ENCODE results near the gene MINAR2.
A peak's percentile ranks its signal among the peaks of the same experiment; 100 is the strongest.

MINAR2 gene

GRCh38 chr5:129747572-129748407, at the start of gene MINAR2:
TSS of gene MINAR2 (plus strand) at chr5:129748094. CDS start at chr5:129748191, 97 bp downstream.
- no peak for DNase-seq (ENCODE audit: low read depth in 3 of 3)

- no peak for DNase-seq (ENCODE audit: low read depth in 3 of 3)
Measured at GRCh38 chr5:129698661-129699060, 49.2 kb upstream of the MINAR2 start.

DNA sequence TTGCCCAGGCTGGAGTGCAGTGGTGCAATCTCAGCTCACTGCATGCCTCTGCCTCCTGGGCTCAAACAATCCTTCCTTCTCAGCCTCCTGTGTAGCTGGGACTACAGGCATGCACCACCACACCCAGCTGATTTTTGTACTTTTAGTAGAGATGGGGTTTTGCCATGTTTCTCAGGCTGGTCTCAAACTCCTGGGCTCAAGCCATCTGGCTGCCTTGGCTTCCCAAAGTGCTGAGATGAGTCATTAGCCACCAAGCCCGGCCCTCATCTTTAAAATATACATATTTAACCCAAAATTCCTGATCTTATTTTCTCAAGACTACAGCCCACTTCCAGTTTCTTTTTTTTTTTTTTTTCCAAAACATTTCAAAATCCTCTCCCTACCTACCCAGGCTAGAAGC, 31.7 kb upstream of the MINAR2 start:
- DNase-seq (ENCODE audit: low read depth in 3 of 3): no peak

- DNase-seq (ENCODE audit: low read depth in 3 of 3): no peak
Measured at GRCh38 chr5:129716651-129717050, 31.2 kb upstream of the MINAR2 start.

DNA sequence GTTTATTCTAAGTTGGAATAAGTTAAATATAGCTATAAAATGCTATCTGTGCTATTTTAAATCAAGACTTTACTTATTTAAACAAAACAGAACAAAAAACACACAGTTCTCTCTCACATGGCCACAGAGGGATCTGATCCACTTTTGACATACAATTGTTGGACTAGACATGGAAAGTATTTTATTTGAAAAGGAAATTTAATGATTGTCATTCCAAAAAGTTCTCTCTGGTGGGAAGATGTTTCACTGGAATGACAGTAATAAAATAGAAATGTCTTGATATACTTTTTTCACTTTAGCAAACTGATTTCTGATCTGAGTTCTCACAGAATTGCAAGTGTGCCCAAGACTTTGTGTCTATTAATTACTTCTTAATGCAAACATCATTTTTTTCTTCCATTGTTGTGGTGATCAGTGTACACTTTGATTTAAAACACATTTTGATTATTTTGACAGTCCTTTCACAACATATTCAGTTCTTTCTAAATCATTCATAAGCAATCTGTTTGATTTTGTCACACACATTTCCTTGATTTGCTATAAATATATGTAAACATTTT, 30.1 kb upstream of the MINAR2 start:
- no peak for DNase-seq (ENCODE audit: low read depth in 3 of 3)

DNA sequence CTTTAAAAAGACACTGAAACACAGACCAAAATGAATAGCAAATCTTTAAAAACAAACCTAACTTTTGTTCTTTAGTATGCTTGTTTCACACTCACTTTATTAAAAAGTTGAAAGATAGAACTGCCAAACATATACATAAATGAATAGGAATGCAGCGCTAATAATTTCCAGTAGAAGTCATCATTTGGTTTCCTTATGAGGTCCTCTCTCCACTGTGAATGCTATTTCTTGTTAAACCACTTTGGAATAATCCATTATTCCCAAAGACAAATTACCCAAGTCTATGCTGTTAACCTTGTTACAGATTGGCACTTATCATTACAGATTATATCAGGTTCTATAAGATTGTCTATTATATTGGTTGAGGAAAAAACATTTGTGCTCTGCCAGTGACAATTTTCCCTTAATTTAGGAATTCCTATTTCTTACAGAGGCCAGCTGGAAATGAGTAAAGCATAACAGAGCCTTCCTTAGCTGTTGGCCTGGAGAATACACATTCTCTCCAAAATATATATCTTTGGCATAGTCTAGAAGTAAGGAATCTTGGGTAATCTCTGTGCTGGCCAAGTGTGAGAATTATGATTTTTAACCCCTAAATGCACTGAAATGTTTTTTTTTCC, 29.3 kb upstream of the MINAR2 start:
- DNase-seq (ENCODE audit: low read depth in 3 of 3): no peak

DNA sequence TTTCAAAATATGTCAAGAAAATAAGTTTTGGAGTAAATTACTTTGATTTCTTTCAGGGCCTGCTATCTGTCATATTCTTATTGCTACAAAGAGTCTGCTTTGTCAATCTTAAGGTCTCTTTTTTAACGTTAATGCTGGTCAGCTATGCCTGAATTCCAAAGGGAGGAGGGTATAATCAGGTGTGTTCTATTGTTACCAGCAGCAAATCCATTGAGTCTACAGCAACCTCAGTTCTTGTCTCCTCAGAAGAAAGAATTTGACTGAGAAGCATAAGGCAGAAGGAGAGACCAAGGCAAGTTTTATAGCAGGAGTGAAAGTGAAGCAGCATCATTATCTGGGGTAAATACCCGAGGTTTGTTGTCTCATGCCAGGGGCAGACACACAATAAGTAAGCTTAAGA, 23.7 kb upstream of the MINAR2 start:
- DNase-seq (ENCODE audit: low read depth in 3 of 3): no peak

GRCh38 chr5:129724647-129725046, 23.2 kb upstream of the MINAR2 start:
- no peak for DNase-seq (ENCODE audit: low read depth in 3 of 3)

DNA sequence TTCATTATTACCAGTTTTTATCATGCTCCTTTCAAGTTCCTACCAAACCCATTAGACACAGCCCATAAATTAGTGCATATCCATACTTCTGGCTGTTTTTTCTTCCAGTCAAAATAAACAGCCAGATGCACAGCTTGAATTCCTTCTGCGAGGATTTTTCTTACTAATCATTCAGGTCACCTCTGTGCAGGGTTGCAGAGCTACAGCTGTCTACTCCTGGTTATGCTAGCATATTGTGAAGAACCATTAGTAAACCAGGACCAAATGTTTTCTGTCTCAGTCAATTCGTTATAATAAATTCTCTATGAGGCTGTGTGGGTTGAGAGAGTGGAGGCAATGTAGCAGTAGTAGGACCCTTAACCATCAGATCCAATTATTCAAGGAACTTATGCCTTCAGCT, 8.1 kb upstream of the MINAR2 start:
- DNase-seq (ENCODE audit: low read depth in 3 of 3): no peak

- no peak for DNase-seq (ENCODE audit: low read depth in 3 of 3)
Measured at GRCh38 chr5:129743541-129744187, 4.2 kb upstream of the MINAR2 start.

DNA sequence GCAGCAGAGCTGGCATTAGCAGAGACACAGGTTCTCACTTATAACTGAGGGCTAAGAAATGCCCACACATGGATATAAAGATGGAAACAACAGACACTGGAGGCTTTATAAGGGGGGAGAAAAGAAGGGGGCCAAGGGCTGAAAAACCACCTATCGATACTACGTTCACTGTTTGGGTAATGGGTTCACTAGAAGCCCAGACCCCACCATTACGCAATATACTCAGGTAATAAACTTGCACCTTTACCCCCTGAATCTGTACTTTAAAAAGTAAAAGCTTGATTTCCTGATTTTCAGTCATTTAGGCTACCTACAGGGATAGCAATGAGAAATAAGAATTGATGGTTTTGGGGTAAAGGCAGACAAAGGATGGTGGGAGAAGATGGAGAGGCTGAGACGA, 1.9 kb upstream of the MINAR2 start:
- no peak for DNase-seq (ENCODE audit: low read depth in 3 of 3)

GRCh38 chr5:129746876-129747275, 1.0 kb upstream of the MINAR2 start:
- DNase-seq (ENCODE audit: low read depth in 3 of 3): no peak

DNA sequence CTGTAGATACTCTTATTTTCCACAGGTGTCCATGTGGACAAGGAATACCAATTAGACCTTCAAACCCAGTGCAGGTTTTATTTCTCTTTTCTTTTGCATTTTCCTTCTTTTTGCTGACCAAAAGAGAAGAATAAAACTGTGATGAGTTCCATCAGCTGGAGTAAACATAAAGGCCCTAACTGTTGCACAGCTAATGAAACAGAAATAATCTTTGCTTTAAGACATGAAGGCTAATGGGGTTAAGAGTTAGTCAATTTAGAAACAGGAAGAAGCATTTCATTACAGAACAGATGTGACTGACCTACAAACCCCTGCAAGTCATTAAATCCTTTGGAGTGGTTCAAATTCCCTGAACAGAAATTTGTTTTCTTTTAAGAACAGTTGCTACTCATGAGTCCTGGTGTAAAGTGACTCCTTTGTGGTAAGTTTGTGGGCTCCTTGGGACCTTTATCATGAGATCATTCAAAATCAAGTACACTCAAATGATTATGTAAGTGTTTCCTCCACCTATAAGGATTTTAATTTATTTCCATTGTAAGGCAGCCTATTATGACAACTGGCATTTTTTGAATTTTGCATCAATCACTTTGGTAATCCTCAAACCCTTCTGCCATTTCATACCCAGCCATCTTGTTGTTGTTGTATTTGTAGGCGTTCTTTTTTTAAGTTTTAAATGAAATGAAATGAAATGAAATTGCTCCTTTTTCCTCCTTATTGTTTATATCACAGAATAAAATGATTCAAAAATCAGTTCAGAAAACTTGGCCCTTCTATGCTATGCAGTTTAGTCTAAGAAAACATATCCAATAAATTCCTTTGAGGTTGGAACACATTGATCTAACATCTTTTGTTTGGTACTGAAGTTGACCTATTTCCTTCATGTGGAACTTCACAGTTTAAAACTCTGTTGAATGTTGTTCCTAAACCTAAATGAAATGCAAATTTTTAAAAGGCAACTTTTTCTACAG, 1.3 kb downstream of the MINAR2 start:
- DNase-seq (ENCODE audit: low read depth in 3 of 3): no peak

- no peak for DNase-seq (ENCODE audit: low read depth in 3 of 3)
Measured at GRCh38 chr5:129760636-129761325, 12.9 kb downstream of the MINAR2 start.

DNA sequence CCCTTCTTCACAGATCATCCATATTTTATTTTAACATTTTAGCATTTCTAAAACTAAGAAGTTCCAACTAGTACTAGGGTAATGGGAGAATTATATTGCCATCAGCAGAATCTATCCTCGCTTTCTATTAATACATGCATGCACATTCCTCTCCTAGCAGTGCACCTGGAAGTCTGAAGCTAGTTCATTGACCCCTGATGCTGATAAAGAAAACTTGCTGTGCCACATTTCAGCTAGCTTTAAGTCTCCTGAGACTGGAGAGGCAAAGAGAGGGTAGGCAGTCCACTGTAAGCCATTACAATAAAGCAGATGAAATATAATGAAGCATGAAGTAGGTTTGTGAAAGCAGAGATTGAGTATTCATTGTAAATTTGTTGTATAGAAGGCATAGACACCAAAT, 15.8 kb downstream of the MINAR2 start:
- DNase-seq (ENCODE audit: low read depth in 3 of 3): no peak

GRCh38 chr5:129766798-129767197, 18.9 kb downstream of the MINAR2 start:
- DNase-seq (ENCODE audit: low read depth in 3 of 3): no peak

- DNase-seq (ENCODE audit: low read depth in 3 of 3): peak; percentile 48 to 62 (median 53)
Measured at GRCh38 chr5:129767927-129768380, 20.1 kb downstream of the MINAR2 start.

- DNase-seq (ENCODE audit: low read depth in 3 of 3): no peak
Measured at GRCh38 chr5:129768735-129769134, 20.8 kb downstream of the MINAR2 start.

DNA sequence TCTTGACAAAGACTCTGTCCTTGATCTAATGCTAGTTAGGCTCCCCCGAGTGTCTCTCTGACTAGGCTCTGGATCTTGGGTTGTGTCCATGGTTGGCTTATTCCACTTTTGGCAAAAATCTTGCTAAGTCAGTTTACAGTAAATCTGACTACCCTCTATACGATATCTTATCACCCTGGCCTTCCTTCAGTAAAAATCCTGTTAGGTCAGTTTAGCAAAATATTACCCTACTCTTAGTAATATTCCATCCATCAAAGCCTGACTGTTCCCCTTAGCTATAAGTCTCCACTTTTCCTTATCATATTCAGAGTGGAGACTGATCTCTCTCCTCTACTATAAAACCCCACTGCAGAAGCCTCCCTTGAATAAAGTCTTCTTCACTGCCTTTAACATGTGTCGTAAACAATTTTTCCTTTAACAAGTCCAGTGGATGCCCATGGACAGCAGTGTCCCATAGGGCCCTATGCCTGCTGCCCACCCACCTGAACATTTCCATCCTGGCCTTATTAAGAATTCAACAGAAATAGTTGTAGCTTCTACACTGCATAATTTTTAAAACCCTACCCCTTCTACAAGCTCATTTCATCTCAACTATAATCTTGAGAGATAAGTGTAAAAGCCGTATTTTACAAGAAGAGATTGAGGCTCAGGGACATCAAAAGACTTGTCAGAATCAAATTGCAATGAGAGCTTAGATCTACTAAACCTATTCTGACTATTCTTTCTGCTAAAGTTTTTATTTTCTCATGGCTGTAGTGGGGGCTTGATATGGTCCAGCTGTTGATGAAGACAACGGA, 22.3 kb downstream of the MINAR2 start:
- no peak for DNase-seq (ENCODE audit: low read depth in 3 of 3)

Measured in stimulated activated CD4-positive, alpha-beta T cell treated with anti-CD3 and anti-CD28 coated beads, TNF-alpha, amount 100 ng/mL, for 48 hours (primary cell).